ENCODE data around the gene ADGRD1.

GRCh38 chr12:131140697-131141096 lies 187.0 kb downstream of the ADGRD1 start:
- TF ChIP-seq EP300 (IDR thresholded peaks at IDR 0.05; ENCODE audit: borderline replicate concordance) (no peak), FOXM1 (IDR thresholded peaks at IDR 0.05; ENCODE audit: borderline replicate concordance, low read depth) (no peak), YY1 (IDR thresholded peaks at IDR 0.05; ENCODE audit: low read depth) (no peak)
